Endothelial cell of hepatic sinusoid (primary cell): ENCODE measurements around the gene DPP10.

Experiments
- in situ Hi-C: cut with HindIII; loops from 2 replicates; pipeline ENCODE4 v1.10.0; 2017; ENCODE audit warnings: low sequenced_read_pairs

Gene DPP10

DNA sequence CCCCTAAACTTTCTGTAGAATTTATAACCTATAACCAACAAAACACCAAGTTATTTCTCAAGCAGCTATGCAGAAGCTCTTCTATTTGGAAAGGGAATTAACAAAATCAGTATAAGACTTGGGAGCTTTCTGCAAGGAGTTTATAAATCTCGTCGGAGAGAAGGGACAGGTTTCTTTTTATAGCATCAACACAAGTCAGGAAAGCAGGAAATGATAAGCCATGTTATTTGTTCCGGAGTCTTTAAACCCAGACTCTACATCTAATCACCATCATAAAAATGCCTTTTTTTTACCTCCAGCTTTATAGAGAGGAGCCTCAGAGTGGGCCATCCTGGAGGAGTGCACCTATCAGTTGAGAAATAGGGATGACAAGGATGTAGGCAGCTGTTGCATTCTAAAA lies 137.1 kb downstream of the DPP10 start:
- in situ Hi-C loops: no loop called here

DNA sequence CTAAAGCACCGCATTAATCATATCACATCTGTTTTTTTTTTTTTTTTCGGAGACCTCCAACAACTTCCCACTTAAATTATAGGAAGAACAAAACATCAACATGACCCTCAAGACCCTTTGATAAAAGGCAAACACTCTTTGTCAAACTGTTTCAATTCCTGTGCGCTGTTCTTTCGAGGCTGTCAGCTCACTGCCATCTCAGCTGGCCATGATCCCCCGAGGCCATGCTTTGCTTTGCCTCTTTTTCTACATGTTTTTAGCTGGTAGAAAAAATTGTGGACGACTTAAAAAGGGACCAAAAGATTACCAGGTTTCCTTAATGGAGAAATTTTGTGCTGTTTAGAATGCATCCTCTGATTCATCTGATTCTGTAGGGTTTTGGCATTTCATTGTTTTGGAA lies 138.2 kb downstream of the DPP10 start:
- in situ Hi-C loops: no loop called here

DNA sequence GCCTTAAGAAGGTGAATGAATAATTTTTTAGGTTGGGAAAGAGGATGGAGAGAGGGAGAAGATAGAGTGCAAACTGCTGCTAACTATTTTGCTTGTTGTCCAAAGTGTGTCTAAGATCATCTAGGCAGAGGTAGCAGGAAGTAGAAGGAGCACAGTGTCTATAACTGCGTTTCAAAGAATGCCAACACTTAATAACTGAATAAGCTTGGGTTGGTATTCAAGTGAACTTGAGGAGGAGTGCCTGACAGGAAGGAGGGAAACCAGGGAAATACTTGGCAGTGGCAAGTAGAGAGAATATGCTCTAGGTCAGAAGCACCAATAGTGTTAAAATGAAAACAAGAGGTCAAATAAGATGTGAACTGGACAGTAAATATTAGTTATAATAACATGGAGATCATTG lies 155.9 kb downstream of the DPP10 start:
- in situ Hi-C loops: no loop called here

DNA sequence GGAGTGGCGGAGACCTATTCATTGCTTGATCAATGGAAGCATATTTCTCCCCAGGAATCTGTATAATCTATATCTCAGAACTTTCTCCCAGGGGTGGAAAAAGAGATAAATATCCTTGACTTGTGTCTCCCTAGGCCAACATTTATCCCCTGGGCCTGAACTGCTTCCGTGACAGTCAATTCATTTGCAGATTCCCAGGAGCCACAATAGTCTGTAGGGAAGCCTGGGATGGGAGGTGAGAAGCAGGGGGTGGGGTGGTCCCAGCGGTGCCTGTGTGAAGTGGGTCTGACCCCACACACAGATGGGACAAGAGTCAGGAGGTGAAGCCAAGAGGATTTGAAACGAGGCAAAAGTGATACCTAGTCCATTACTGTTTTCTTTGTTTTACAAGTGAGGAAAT lies 166.8 kb downstream of the DPP10 start:
- in situ Hi-C loops: no loop called here

DNA sequence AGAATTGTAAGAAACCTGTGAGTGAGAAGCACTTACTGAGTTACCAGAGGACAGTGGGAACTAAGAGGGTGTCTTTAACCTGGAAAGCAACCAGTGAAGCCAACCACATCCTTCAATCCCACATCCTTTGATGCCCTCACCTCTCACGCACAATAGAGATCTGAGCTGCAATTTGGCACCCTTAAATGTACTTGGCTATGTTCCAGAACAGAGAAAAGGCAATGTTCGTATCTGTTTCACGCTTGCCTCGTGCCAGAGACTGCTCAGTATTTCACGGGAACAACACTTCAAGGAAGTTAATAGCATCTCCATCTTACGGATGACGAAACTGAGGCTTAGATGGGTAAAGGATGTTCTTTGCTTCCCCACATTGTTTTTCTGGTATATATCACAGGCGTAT lies 167.4 kb downstream of the DPP10 start:
- in situ Hi-C loops: no loop called here

DNA sequence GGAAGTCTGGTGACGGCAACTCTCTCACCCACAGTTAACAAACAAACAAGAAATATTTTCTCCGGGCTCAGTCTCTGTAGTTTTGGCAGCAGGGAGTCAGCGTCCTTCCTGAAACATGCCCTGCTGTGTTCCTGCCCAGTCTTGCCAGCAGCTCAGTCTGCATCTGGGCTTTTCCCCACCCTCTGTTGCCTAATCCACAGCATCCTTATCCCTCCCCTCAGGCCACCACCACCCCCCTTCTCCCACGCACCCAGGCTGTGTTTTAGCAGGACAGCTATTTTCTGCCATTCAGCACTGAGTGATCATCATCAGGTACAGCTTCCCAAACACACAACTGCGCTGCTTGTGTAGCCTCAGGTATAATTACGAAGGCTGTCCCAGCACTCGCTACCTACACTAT lies 168.2 kb downstream of the DPP10 start:
- in situ Hi-C loops: no loop called here

- in situ Hi-C loops: no loop called here
These were observed 172.2 kb downstream of the DPP10 start for GRCh38 chr2:114614592-114614991.

- in situ Hi-C loops: no loop called here
These were observed 186.0 kb downstream of the DPP10 start for GRCh38 chr2:114628481-114628880.

GRCh38 chr2:114631146-114631545 lies 188.7 kb downstream of the DPP10 start:
- in situ Hi-C loops: no loop called here

GRCh38 chr2:114642166-114642770 lies 199.8 kb downstream of the DPP10 start:
- in situ Hi-C loops: loop anchor here (5.0 kb wide), 1 partner anchor 100 kb away; no protein-coding TSS in a partner anchor

DNA sequence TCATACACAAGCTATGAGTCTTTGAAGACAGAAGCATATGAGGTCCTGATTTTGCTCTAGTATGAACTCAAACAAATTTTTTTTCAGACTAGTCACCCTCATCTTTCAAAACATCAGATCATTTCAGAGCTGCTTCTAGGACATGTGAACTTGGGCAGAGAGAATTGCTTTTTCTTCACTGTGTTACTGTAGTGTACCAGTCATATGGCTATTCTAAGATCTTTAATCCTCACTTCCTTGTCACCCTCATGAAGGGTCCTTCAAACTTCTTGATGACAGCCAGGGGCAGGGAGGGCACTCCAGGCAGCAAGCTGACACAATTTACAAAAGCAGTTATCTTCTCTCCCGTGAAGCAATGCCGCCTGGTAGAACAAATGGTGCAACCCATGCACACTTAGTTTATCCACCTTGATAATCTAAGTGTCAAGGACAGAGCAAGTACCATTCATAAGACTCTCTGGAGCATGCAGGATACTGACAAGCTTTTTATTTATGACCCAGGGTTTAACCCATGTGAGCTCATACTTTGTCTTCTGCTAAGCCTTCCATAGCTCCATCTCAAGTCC lies 200.6 kb downstream of the DPP10 start:
- in situ Hi-C loops: loop anchor here (5.0 kb wide), 1 partner anchor 101 kb away; no protein-coding TSS in a partner anchor

DNA sequence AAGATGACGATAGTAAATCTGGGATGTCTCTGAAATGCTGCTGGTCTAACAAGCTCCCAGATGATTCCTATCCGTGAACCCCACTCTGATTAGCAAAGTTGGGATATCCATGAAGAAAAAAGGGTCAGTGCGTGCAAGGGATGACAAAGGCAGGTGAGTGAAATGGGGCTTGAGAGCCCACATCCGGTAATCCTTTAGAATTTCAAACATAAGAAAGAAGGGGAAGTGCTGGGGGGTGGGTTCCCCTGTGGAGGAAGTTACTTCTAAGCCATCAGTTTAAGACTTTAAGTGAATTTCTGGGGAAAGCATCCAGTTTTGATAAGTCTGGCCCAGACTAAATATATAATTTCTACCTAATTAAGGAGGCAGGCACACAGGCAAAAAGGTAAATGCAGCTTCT lies 209.5 kb downstream of the DPP10 start:
- in situ Hi-C loops: no loop called here

DNA sequence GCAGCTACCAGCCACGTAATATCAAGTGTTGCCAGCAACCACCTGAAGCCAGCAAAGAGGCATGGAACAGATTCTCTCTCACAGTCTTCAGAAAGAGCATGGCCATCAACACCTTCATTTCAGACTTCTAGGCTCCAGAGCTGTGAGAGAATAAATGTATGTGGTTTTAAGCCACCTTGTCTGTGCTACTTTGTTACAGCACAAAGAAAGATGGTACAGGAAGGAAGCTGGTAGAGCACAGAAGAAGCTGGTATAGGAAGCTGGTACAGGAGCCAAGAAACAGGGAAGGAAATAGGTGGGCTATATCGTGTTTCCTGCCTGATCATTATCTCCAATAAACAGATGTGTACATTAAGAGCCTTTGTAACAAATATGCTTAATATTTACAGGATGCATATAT lies 217.4 kb downstream of the DPP10 start:
- in situ Hi-C loops: no loop called here

DNA sequence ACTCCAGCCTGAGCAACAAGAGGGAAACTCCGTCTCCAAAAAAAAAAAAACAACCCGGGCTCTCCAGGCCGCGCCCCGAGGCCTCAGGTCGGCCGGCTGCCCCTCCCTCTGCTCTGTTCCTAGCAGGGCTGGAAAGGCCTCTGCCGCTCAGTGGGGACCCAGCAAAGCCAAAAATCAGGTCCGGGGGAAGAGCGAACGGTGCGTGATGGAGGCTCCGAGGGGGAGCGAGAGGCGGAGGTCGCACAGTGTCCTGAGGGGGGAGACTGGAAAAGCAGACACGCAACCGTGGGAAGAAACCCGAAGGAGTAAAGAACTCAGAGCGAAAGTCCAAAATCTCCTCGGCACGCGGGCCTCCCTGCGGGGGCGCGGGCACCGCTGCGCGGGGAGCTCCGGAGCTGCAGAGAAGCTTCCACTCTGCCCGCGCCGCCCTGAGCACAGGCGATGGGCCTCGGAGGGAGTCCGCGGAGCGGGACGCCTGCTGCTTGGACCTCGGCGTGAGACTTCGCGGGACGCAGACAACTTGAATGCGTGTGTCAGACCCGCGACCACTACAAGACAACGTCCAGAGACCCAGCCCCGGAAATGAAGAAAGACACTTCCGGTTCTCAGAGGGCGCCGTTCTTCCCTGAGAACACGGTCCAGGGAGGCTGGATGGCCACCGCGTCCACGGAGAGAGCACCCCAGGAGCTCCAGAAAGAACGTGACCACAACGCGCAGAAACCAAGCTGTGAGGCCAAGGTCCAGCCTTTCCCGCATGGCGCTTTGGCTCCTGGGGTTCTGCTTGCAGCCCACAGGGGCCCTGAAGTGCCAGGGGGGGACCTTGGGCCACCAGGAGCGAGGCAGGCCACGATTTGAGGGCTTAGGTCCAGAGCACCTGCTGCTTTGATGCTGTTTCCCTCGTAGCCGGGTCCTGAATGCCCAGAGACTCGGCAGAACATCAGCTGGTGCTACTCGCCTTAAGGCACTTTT lies 219.8 kb downstream of the DPP10 start:
- in situ Hi-C loops: no loop called here

GRCh38 chr2:114668415-114668814 lies 226.0 kb downstream of the DPP10 start:
- in situ Hi-C loops: no loop called here

- in situ Hi-C loops: no loop called here
These were observed 240.8 kb downstream of the DPP10 start for GRCh38 chr2:114683251-114683650.

DNA sequence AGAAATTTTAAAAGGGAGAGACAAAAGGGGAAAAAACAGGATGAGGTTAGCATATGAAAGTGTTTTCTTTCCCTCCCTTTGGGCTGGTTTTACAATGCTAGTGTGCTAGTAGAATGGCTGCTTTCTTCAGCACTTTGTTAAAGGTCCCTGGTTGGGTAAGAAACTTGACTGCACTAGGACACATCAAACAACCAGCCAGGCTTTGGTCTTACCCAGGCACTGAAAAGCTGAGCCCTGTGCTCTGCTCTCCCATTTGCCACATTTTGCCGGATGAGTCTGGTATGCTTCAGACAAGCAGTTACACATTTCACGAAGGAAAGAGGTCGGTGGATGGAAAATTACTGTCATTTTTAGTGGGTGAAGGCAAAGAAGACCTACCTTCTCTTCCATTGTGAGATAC lies 242.0 kb downstream of the DPP10 start:
- in situ Hi-C loops: no loop called here

GRCh38 chr2:114685102-114685501 lies 242.7 kb downstream of the DPP10 start:
- in situ Hi-C loops: no loop called here

DNA sequence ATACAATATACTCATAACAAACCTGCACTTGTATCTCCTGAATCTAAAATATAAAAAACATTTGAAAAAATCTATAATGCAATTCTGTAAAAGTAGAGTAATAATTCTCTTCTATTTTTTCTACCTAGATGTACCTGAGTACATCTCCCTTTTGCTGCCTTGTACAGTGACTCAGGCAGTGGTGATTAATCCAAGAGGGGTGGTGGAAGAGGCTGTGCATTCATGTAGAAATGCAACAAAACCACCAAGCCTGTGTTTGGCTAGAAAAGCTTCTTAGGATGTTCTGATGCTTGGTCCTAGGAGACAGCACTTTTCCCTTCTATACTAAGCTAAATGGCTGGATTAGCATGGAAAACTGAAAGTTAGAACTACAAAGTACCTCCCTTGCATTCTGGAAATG lies 245.8 kb downstream of the DPP10 start:
- in situ Hi-C loops: no loop called here

DNA sequence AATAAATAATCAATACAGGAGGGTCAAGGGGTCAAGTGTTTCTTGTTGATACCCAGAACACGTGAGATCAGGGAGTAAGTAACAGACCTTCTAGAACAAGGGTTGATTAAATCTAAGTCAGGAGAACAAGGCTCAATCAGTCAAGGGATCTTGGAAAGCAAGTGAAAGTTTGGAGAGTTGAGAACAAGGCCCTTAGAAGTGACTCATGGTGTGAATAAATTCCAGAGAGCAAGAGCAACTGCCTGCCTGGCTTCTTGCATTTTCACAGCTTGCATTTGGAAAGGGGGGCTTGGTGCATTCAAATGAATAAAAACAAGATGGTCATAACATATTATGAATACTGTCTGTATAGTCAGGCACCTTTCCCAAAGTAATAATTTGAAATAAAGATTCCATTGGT lies 256.1 kb downstream of the DPP10 start:
- in situ Hi-C loops: no loop called here

GRCh38 chr2:114699423-114699944 lies 257.0 kb downstream of the DPP10 start:
- in situ Hi-C loops: no loop called here

DNA sequence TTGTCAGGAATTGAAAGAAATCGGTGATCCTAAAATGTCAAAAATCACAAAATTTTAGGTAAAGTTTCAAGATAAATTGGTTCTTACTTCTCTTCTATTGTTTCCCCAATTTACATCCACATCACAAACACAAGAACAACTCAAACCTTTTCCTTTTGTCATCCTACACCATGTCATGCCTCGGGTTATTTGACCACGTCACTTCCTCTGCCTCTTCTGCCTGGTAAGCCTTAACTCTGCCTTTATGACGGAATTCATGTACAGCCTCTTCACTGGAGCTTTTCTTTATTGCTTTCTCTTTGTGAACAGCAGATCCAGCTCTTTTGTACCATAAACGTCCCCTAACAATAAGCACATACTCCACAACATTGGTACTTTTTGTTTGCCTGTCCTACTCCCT lies 258.0 kb downstream of the DPP10 start:
- in situ Hi-C loops: no loop called here
